Cardiac fibroblast (primary cell): ENCODE results near the gene NAV2.

ENCODE experiments used
- DNase-seq, 2 donors: peaks; one replicate each; pipeline versions ENCODE4 v3.0.0 to v3.0.0-alpha.2; 2010; ENCODE audit warnings: low read depth in 2 of 2
- H3K4me3 ChIP-seq, 2 donors: replicated peaks in 1 of 2; 1 replicate in 1 of 2; 2 replicates in 1 of 2; pipeline ENCODE4 v1.5.1; 2011; ENCODE audit warnings: low read depth in 2 of 2, low read length in 2 of 2, mild to moderate bottlenecking in 2 of 2, moderate library complexity in 1 of 2
- CTCF ChIP-seq: IDR thresholded peaks from one replicate; pipeline ENCODE4 v1.5.1; 2011; ENCODE audit warnings: low read depth, mild to moderate bottlenecking, low read length, inconsistent platforms

Gene NAV2

GRCh38 chr11:19818619-19819018 is 106.0 kb downstream of the NAV2 start:
- DNase-seq = no peak
- no peak for TF ChIP-seq CTCF
- H3K4me3 ChIP-seq = no peak overlapping the region

DNA sequence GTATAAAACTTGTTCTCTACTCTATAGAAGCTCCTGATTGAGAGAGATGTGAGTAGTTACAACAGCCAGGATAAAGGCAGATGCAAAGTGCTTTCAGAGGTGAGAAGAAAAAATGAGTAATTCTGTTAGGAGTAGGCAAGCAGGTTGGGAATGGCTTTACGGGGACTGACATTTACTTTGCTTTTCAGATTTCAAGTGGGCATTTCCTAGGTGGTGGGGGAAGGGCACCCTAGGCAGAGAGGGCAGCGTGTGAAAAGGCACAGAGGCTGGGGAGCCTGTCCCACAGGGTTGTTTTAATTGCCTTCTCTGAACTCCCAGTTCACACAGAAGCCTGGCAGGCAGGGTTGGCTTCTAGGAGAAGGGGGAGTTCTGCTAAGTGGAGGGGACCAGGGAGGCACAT is 106.5 kb downstream of the NAV2 start:
- H3K4me3 ChIP-seq = no peak overlapping the region
- TF ChIP-seq CTCF = no peak
- DNase-seq = no peak

DNA sequence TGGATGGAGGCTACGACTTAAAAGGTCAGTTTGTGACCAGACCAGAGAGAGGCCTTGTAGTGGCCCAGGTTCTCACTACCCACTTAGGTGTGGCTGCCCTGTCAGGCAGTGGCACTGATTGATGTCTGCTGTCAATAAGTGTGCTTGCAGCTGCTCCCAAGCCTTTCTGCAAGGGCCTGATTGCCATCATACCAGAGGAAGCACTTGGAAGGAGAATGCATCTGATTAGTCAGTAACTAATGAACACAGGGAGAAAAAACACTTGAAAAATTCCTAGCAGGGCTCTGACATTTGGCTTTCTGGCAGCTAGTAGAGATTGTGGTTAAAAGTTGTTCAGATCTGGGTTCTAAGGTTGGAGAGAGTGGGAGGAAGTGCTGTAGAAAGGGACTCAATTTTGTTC is 107.5 kb downstream of the NAV2 start:
- DNase-seq = peak in 1 of 2 donors; percentile 46
- no peak for TF ChIP-seq CTCF
- no peak overlapping the region for H3K4me3 ChIP-seq

DNA sequence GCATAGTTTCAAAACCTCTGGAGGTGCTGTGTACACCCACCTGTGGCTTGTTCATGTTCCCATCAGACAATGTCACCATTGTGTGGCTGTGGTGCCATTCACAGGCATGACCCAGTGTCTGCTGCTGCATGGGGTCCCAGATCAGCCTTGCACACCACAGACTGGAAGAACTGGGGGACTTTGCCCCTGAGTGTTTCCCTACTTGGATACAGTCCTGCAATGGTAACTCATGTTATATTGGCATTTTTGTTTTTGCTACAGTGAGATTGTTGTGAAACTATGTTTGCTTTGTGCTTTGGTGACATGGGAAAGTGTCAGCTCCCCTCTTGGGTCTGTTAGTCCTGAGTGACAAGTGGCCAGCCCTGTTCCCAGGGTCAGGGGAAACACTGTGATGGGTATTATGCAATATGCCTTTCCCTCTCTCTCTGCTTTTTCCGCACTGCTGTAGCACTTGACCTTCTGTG is 108.8 kb downstream of the NAV2 start:
- DNase-seq = no peak
- TF ChIP-seq CTCF = no peak

DNA sequence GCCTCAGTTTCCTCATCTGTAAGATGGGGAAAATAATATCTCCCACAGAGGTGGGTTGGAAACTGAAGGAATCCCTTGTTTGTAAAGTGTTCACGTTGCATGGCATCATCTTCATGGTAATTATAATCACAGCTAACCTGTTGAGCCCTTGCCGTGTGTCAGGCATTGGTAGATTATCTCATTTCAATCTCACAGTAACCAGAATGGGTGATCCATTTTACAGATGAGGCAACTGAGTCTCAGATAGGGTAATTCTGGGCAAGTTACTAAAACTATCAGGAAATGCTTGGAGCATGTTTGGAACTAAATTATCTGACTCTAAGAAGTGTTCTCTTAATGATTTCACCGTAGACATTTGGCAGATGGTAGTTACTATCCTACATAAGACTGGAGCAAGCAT is 109.4 kb downstream of the NAV2 start:
- DNase-seq = no peak
- TF ChIP-seq CTCF = no peak
- no peak overlapping the region for H3K4me3 ChIP-seq

More for the DNA sequence above, 108.8 kb downstream of the NAV2 start:
- no peak overlapping the region for H3K4me3 ChIP-seq

- TF ChIP-seq CTCF = no peak
- H3K4me3 ChIP-seq = no peak overlapping the region
- no peak for DNase-seq
Observed at GRCh38 chr11:19822531-19822930, 109.9 kb downstream of the NAV2 start.

- DNase-seq = no peak
- TF ChIP-seq CTCF = no peak
- no peak overlapping the region for H3K4me3 ChIP-seq
Observed at GRCh38 chr11:19826606-19827005, 114.0 kb downstream of the NAV2 start.
